ENCODE data around the gene RIOX2. TPM values are rescaled to one million over a fixed set of nuclear protein-coding genes. Genes with fewer than 3 reads are reported as not detected.

Gene RIOX2
- total and polyA plus RNA-seq, 2 donors (not counting 1 experiment from before 2014, with no cell fraction given) = 23.7 to 46.1 TPM

DNA sequence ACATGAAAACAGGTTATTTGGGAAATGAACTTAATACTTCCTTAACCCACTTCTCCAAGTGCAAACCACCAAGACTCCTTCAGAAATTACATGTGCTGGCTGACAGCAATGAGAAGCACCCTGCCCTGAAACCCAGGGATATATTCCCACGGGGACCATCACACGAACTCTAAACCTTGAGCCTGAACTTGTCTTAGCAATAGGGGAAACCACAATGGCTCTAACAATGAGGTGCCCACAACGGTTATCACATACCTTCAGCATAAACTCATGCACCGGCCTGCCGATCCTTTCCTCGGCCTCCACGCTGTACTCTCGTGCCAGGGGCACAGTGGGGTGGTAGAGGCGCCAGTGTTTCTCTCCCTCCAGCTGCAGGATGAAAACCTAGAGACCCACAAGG lies 13.4 kb downstream of the RIOX2 start:
- no peak for DNase-seq (ENCODE audit: low read depth in 2 of 2)
- H4K20me1 ChIP-seq (ENCODE audit: control insufficient read depth, extremely low read depth, insufficient read depth, low read length) = no peaks in the 10 kb centered on the region
- H2AFZ ChIP-seq (ENCODE audit: low read length) = no peak overlapping the region
- H3K9me3 ChIP-seq (ENCODE audit: control insufficient read depth, insufficient read depth, low read depth, low read length) = no peaks in the 10 kb centered on the region
- H3K36me3 ChIP-seq (ENCODE audit: control insufficient read depth, insufficient read depth, low read length) = peaks cover 4% of the 10 kb centered on the region
- no peak overlapping the region for H3K9ac ChIP-seq (ENCODE audit: insufficient read depth, low read length)
- no peak overlapping the region for H3K4me2 ChIP-seq (ENCODE audit: extremely low read depth, insufficient read depth, low read length)
- H3K4me1 ChIP-seq (ENCODE audit: control insufficient read depth, extremely low read depth, insufficient read depth, low read length) = peaks cover 9% of the 10 kb centered on the region
- no peak overlapping the region for H3K27ac ChIP-seq (ENCODE audit: insufficient read depth, low read length)
- peaks cover 2% of the 10 kb centered on the region for H3K79me2 ChIP-seq (ENCODE audit: control insufficient read depth, insufficient read depth, low read length)
- H3K27me3 ChIP-seq (ENCODE audit: control insufficient read depth, insufficient read depth, low read length) = no peaks in the 10 kb centered on the region
- no peak overlapping the region for H3K4me3 ChIP-seq (replicated peaks in 1 of 4; ENCODE audit: control extremely low read depth in 1 of 4, insufficient read depth in 1 of 4, low read depth in 3 of 4, low read length in 4 of 4)
- TF ChIP-seq EZH2 (IDR thresholded peaks at IDR 0.05; ENCODE audit: low read length, missing control alignments) = no peak
- TF ChIP-seq, protein P1, sequence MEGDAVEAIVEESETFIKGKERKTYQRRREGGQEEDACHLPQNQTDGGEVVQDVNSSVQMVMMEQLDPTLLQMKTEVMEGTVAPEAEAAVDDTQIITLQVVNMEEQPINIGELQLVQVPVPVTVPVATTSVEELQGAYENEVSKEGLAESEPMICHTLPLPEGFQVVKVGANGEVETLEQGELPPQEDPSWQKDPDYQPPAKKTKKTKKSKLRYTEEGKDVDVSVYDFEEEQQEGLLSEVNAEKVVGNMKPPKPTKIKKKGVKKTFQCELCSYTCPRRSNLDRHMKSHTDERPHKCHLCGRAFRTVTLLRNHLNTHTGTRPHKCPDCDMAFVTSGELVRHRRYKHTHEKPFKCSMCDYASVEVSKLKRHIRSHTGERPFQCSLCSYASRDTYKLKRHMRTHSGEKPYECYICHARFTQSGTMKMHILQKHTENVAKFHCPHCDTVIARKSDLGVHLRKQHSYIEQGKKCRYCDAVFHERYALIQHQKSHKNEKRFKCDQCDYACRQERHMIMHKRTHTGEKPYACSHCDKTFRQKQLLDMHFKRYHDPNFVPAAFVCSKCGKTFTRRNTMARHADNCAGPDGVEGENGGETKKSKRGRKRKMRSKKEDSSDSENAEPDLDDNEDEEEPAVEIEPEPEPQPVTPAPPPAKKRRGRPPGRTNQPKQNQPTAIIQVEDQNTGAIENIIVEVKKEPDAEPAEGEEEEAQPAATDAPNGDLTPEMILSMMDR (conservative IDR thresholded peaks at IDR 0.05 in 1 of 2, IDR thresholded peaks at IDR 0.05 in 1 of 2; ENCODE audit: low read depth in 1 of 2, low read length in 2 of 2) = no peak

DNA sequence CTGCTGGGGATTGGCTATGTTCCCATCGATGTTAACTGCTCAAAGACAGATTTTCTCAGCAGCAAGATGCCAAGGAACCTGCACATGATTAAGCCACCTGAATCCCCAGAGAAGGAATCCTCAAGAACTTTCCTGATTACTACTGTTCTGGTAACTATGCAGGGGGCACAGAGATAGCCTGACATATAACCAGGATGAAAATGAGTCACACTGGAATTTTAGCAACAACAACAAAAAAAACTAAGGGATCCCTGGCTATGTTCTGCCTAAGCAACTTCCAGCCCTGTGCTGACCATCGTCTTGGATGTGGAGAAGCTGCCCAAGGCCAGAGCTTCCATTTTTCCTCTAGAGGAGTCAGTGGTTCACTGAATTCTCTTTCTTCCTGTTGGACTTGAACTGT lies 13.8 kb downstream of the RIOX2 start:
- Histone ChIP-seq H3K36me3 (ENCODE audit: control insufficient read depth, insufficient read depth, low read length) (peaks cover 4% of the 10 kb centered on the region), H3K4me1 (ENCODE audit: control insufficient read depth, extremely low read depth, insufficient read depth, low read length) (peaks cover 9% of the 10 kb centered on the region), H4K20me1 (ENCODE audit: control insufficient read depth, extremely low read depth, insufficient read depth, low read length) (no peaks in the 10 kb centered on the region), H2AFZ (ENCODE audit: low read length) (no peak overlapping the region), H3K4me3 (replicated peaks in 1 of 4; ENCODE audit: control extremely low read depth in 1 of 4, insufficient read depth in 1 of 4, low read depth in 3 of 4, low read length in 4 of 4) (no peak overlapping the region), H3K4me2 (ENCODE audit: extremely low read depth, insufficient read depth, low read length) (no peak overlapping the region), H3K9me3 (ENCODE audit: control insufficient read depth, insufficient read depth, low read depth, low read length) (no peaks in the 10 kb centered on the region), H3K27ac (ENCODE audit: insufficient read depth, low read length) (no peak overlapping the region), H3K79me2 (ENCODE audit: control insufficient read depth, insufficient read depth, low read length) (peaks cover 2% of the 10 kb centered on the region), H3K9ac (ENCODE audit: insufficient read depth, low read length) (no peak overlapping the region), H3K27me3 (ENCODE audit: control insufficient read depth, insufficient read depth, low read length) (no peaks in the 10 kb centered on the region)
- peak in 1 of 2 donors; percentile 58 for DNase-seq (ENCODE audit: low read depth in 2 of 2)
- TF ChIP-seq EZH2 (IDR thresholded peaks at IDR 0.05; ENCODE audit: low read length, missing control alignments) = no peak
- TF ChIP-seq, protein P1 (conservative IDR thresholded peaks at IDR 0.05 in 1 of 2, IDR thresholded peaks at IDR 0.05 in 1 of 2; ENCODE audit: low read depth in 1 of 2, low read length in 2 of 2) = no peak

DNA sequence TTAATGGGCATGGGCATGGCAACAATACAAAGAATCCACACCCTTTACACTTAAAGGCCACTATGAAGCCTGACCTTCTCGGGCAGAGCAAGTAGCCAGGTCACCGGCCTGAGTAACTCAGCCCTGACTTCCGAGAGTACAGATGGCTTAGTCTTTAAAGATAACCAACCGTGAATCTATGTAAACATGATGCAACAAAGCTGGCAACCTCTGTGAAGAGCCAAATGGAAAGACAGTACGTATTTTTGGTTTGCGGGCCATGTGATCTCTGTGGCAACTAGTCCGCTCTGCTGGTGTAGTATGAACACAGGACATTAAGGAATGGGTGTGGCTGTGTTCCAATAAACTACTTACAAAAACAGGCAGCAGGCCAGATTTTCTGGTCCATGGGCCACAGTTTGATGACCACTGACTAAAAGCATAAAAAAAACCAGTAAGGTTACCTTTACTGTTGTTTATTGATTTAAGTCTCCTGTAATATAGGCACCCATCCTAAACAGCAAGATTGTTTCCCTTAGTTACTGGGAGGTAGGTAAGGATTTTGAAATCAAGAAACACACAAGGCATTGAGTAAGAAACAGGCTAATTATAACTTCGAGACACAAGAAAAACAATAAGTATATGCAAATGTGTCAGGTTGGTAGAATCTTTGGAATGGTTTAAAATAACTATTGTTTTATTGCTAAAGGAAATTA lies 14.5 kb downstream of the RIOX2 start:
- Histone ChIP-seq H3K27me3 (ENCODE audit: control insufficient read depth, insufficient read depth, low read length) (no peaks in the 10 kb centered on the region), H2AFZ (ENCODE audit: low read length) (no peak overlapping the region), H3K4me2 (ENCODE audit: extremely low read depth, insufficient read depth, low read length) (no peak overlapping the region), H3K27ac (ENCODE audit: insufficient read depth, low read length) (no peak overlapping the region), H3K79me2 (ENCODE audit: control insufficient read depth, insufficient read depth, low read length) (peaks cover 2% of the 10 kb centered on the region), H3K36me3 (ENCODE audit: control insufficient read depth, insufficient read depth, low read length) (peaks cover 4% of the 10 kb centered on the region), H4K20me1 (ENCODE audit: control insufficient read depth, extremely low read depth, insufficient read depth, low read length) (no peaks in the 10 kb centered on the region), H3K4me3 (replicated peaks in 1 of 4; ENCODE audit: control extremely low read depth in 1 of 4, insufficient read depth in 1 of 4, low read depth in 3 of 4, low read length in 4 of 4) (no peak overlapping the region), H3K4me1 (ENCODE audit: control insufficient read depth, extremely low read depth, insufficient read depth, low read length) (peaks cover 12% of the 10 kb centered on the region), H3K9ac (ENCODE audit: insufficient read depth, low read length) (no peak overlapping the region), H3K9me3 (ENCODE audit: control insufficient read depth, insufficient read depth, low read depth, low read length) (no peaks in the 10 kb centered on the region)
- DNase-seq (ENCODE audit: low read depth in 2 of 2) = peak in 1 of 2 donors; percentile 83
- TF ChIP-seq EZH2 (IDR thresholded peaks at IDR 0.05; ENCODE audit: low read length, missing control alignments) = no peak
- TF ChIP-seq, protein P1 (conservative IDR thresholded peaks at IDR 0.05 in 1 of 2, IDR thresholded peaks at IDR 0.05 in 1 of 2; ENCODE audit: low read depth in 1 of 2, low read length in 2 of 2) = no peak

Data from fibroblast of lung (primary cell).